GM12874 (cell line): ENCODE results near the gene HSF2BP.

Source experiments
- CTCF ChIP-seq: IDR thresholded peaks from 2 replicates; pipeline ENCODE4 v1.5.1; 2011; ENCODE audit warnings: low read depth, mild to moderate bottlenecking, control low read depth, low read length, moderate library complexity; ENCODE audit not compliant: insufficient read depth

Gene HSF2BP

DNA sequence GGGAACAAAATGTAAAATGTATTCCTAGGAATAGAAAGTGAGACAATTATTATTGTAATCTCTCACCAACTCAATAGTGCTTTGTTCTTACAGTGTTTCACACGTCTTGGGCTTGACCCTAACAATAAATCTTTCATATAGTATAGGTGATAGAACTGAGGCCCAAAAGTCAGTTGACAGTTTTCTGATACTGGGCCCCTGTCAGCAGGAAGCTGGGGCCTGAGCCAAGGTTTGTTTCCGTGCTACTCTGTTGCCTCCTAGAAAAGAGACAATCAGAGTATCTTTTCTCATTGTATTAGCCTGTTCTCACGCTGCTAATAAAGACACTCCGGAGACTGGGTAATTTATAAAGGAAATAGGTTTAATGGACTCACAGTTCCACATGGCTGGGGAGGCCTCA lies 5.1 kb upstream of the HSF2BP start:
- TF ChIP-seq CTCF = no peak

DNA sequence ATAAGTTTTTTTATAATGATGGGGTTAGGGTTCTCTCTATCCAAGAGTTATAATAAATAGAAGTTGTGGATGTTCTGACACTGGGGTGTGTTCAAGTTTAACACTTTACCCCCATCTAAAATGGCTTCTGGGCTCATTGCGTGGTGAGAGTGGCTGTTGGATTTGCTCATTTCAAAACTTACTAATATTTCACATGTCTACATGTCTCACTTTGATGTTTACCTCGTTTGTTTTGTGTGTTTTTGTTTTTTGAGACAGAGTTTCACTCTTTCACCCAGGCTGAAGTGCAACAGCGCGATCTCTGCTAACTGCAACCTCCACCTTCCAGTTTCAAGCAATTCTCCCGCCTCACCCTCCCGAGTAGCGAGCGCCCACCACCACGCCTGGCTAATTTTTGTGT lies 3.7 kb upstream of the HSF2BP start:
- TF ChIP-seq CTCF = no peak

GRCh38 chr21:43662286-43662685 lies 3.0 kb upstream of the HSF2BP start:
- TF ChIP-seq CTCF = no peak

GRCh38 chr21:43658769-43659135 lies 536 bp downstream of the HSF2BP start:
- no peak for TF ChIP-seq CTCF

DNA sequence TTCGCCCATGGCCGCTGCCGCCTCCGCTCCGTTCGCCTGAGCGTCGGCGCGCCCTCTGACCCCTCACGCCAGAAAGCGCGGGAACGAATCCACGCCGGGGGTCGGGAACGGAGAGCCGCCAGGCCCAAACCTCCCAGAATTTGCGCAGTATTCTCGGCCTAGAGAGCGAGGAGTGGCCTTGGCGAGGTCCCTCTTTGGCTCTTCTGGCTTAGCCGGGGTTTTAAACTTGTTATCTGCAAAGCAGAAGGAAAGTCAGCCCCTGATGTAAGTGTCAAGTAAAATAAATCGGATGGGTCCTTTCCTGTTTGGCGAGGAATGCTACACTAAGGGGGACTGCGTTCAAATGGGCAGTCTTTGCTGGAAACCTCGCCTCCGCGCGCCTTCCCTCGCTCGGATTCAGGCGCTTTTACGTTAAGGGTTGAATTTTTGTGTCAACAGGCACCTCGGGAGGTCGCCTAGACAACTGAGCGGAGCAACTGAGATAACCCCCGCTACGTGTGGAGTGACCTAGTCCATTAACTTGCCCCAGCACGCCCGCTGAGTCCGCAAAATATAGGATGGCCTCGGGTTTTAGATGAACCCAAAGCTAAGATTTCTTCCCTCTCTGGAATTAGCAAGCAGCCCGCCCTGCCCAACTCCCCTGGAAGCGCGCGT lies 1.1 kb downstream of the HSF2BP start:
- TF ChIP-seq CTCF = no peak

DNA sequence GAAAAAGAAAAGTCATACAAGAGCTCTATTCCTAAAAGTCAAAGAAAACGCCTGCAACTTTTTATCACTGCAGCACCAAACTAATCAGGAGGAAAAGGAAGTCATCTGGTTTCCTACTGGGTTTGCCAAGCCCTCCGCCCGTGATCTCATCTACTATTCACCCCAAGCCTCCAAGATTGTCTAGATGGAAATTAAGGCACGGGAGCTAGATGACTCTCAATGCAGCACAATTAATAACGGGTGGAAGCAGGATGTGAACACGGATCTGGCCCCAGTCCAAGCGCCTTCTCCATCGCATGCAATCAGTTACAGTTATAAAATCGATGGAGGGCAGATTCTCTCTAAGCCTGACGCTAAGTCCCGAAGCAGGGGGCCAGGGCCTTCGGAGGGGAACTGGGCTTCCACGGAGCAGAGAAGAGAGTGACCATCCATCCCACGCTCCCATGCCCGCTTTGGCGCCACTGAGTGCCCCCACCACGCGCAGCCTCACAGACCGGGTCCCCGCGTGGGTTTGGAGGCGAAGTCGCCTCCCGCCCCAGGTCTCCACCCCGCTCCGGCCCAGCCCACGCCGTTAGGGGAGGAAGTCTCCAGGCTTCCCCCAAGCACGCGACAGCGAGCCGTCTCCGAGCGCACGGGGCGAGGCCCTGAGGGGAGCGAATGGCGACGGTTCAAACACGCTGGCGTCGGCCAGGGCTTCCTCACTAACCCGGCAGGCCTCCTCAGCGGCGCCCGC lies 1.8 kb downstream of the HSF2BP start:
- no peak for TF ChIP-seq CTCF

DNA sequence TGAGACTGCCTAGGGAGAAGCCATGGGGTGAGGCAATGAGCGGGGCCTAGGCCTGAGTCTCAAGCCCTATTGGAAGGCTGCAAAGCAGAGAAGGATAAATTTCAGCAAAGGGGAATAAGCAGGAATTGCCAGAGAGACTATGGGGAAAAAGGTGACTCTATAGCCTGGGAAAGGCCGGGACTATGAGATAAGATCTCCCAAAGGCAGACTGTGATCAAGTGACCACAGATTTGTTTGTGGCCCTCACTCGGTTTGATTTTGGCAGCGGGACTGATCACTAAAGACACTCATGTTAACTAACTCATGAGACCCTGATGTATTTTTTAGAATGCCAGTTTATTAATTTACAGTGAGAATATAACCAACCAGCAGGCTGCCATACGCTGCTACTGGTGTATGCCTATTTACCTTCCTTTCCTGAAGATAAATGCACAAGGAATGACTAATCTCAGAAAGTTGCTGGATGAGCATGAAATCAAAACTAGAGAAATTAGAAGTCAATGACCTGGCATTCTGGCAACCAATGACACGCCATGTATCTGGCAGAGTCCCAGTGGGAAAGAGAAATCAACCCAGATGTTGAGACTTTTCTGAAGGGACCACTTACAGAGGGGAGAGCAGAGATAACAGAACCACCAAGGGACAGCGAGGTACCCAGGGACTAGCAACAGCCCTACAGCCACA lies 4.3 kb downstream of the HSF2BP start:
- TF ChIP-seq CTCF = no peak
